BLaER1 (cell line): ENCODE data around the gene DCDC1.

Source experiments
- H3K27ac ChIP-seq: shearing (Covaris generic); formaldehyde crosslinking; 2 replicates; pipeline ENCODE4 v1.8.1; 2022
- H3K27me3 ChIP-seq: shearing (Covaris generic); formaldehyde crosslinking; 2 replicates; pipeline ENCODE4 v1.8.1; 2022
- H3K36me3 ChIP-seq: shearing (Covaris generic); formaldehyde crosslinking; 2 replicates; pipeline ENCODE4 v1.8.1; 2022
- H3K4me1 ChIP-seq: shearing (Covaris generic); formaldehyde crosslinking; 2 replicates; pipeline ENCODE4 v1.8.1; 2022
- H3K4me2 ChIP-seq: shearing (Covaris generic); formaldehyde crosslinking; 2 replicates; pipeline ENCODE4 v1.8.1; 2022
- H3K4me3 ChIP-seq: shearing (Covaris generic); formaldehyde crosslinking; 2 replicates; pipeline ENCODE4 v1.8.1; 2022
- H3K9ac ChIP-seq: shearing (Covaris generic); formaldehyde crosslinking; 2 replicates; pipeline ENCODE4 v1.8.1; 2022
- H3K9me3 ChIP-seq: shearing (Covaris generic); formaldehyde crosslinking; 2 replicates; pipeline ENCODE4 v1.8.1; 2022
- H4K20me1 ChIP-seq: shearing (Covaris generic); formaldehyde crosslinking; 2 replicates; pipeline ENCODE4 v1.8.1; 2022
- Cebpa-rat ChIP-seq: shearing (Covaris generic); IDR thresholded peaks from 2 replicates; pipeline ENCODE4 v1.8.1; 2022

The DCDC1 gene

GRCh38 chr11:30893318-30893717 lies 476.2 kb downstream of the DCDC1 start:
- no peaks in the 10 kb centered on the region for H3K9me3 ChIP-seq
- H3K27ac ChIP-seq, result no peak overlapping the region
- no peaks in the 10 kb centered on the region for H3K27me3 ChIP-seq
- no peak overlapping the region for H3K4me3 ChIP-seq
- no peak overlapping the region for H3K4me2 ChIP-seq
- H3K36me3 ChIP-seq, result no peaks in the 10 kb centered on the region
- no peak for TF ChIP-seq Cebpa-rat
- no peak overlapping the region for H3K9ac ChIP-seq
- no peaks in the 10 kb centered on the region for H3K4me1 ChIP-seq
- H4K20me1 ChIP-seq, result no peaks in the 10 kb centered on the region

- Histone ChIP-seq H3K9me3 (no peaks in the 10 kb centered on the region), H4K20me1 (no peaks in the 10 kb centered on the region), H3K9ac (no peak overlapping the region), H3K4me2 (no peak overlapping the region), H3K36me3 (no peaks in the 10 kb centered on the region), H3K27me3 (no peaks in the 10 kb centered on the region), H3K27ac (no peak overlapping the region), H3K4me1 (no peaks in the 10 kb centered on the region), H3K4me3 (no peak overlapping the region)
- TF ChIP-seq Cebpa-rat, result no peak
Observed at GRCh38 chr11:30889143-30889794, 480.3 kb downstream of the DCDC1 start.

GRCh38 chr11:30879322-30880005 lies 490.1 kb downstream of the DCDC1 start:
- Histone ChIP-seq H3K36me3 (no peaks in the 10 kb centered on the region), H3K4me3 (no peak overlapping the region), H3K4me2 (no peak overlapping the region), H4K20me1 (no peaks in the 10 kb centered on the region), H3K27ac (no peak overlapping the region), H3K27me3 (no peaks in the 10 kb centered on the region), H3K9me3 (no peaks in the 10 kb centered on the region), H3K9ac (no peak overlapping the region), H3K4me1 (no peaks in the 10 kb centered on the region)
- TF ChIP-seq Cebpa-rat, result no peak

- no peaks in the 10 kb centered on the region for H3K36me3 ChIP-seq
- no peaks in the 10 kb centered on the region for H3K4me1 ChIP-seq
- H3K27me3 ChIP-seq, result no peaks in the 10 kb centered on the region
- H3K9ac ChIP-seq, result no peak overlapping the region
- no peak overlapping the region for H3K4me2 ChIP-seq
- no peaks in the 10 kb centered on the region for H4K20me1 ChIP-seq
- TF ChIP-seq Cebpa-rat, result no peak
- no peaks in the 10 kb centered on the region for H3K9me3 ChIP-seq
- no peak overlapping the region for H3K27ac ChIP-seq
- no peak overlapping the region for H3K4me3 ChIP-seq
Observed at GRCh38 chr11:30878400-30878799, 491.1 kb downstream of the DCDC1 start.

- H3K9ac ChIP-seq, result no peak overlapping the region
- no peaks in the 10 kb centered on the region for H3K27me3 ChIP-seq
- no peak overlapping the region for H3K4me3 ChIP-seq
- H3K4me1 ChIP-seq, result no peaks in the 10 kb centered on the region
- H3K9me3 ChIP-seq, result no peaks in the 10 kb centered on the region
- no peak overlapping the region for H3K27ac ChIP-seq
- H3K4me2 ChIP-seq, result no peak overlapping the region
- no peak for TF ChIP-seq Cebpa-rat
- H3K36me3 ChIP-seq, result no peaks in the 10 kb centered on the region
- H4K20me1 ChIP-seq, result no peaks in the 10 kb centered on the region
Observed at GRCh38 chr11:30876663-30877396, 492.7 kb downstream of the DCDC1 start.

- no peaks in the 10 kb centered on the region for H3K4me1 ChIP-seq
Observed at GRCh38 chr11:30876228-30876627, 493.3 kb downstream of the DCDC1 start.

GRCh38 chr11:30875806-30876205 lies 493.7 kb downstream of the DCDC1 start:
- Histone ChIP-seq H4K20me1 (no peaks in the 10 kb centered on the region), H3K9me3 (no peaks in the 10 kb centered on the region), H3K4me3 (no peak overlapping the region), H3K9ac (no peak overlapping the region), H3K4me1 (no peaks in the 10 kb centered on the region), H3K27ac (no peak overlapping the region), H3K4me2 (no peak overlapping the region), H3K27me3 (no peaks in the 10 kb centered on the region), H3K36me3 (no peaks in the 10 kb centered on the region)
- no peak for TF ChIP-seq Cebpa-rat

More at GRCh38 chr11:30876228-30876627, 493.3 kb downstream of the DCDC1 start:
- H3K4me3 ChIP-seq, result no peak overlapping the region
- H3K27ac ChIP-seq, result no peak overlapping the region
- H3K9ac ChIP-seq, result no peak overlapping the region
- no peaks in the 10 kb centered on the region for H3K36me3 ChIP-seq
- TF ChIP-seq Cebpa-rat, result no peak
- H4K20me1 ChIP-seq, result no peaks in the 10 kb centered on the region
- H3K9me3 ChIP-seq, result no peaks in the 10 kb centered on the region
- no peaks in the 10 kb centered on the region for H3K27me3 ChIP-seq
- H3K4me2 ChIP-seq, result no peak overlapping the region

- Histone ChIP-seq H3K4me1 (no peaks in the 10 kb centered on the region), H3K36me3 (no peaks in the 10 kb centered on the region), H3K9me3 (no peaks in the 10 kb centered on the region), H3K9ac (no peak overlapping the region), H3K4me3 (no peak overlapping the region), H4K20me1 (no peaks in the 10 kb centered on the region), H3K4me2 (no peak overlapping the region), H3K27ac (no peak overlapping the region), H3K27me3 (no peaks in the 10 kb centered on the region)
- TF ChIP-seq Cebpa-rat, result no peak
Observed at GRCh38 chr11:30873924-30874610, 495.5 kb downstream of the DCDC1 start.

- H3K9me3 ChIP-seq, result no peaks in the 10 kb centered on the region
- no peak overlapping the region for H3K9ac ChIP-seq
- H3K4me1 ChIP-seq, result no peaks in the 10 kb centered on the region
- no peaks in the 10 kb centered on the region for H3K36me3 ChIP-seq
- no peak for TF ChIP-seq Cebpa-rat
- H3K27ac ChIP-seq, result no peak overlapping the region
- H3K4me2 ChIP-seq, result no peak overlapping the region
- H3K27me3 ChIP-seq, result no peaks in the 10 kb centered on the region
- no peak overlapping the region for H3K4me3 ChIP-seq
- no peaks in the 10 kb centered on the region for H4K20me1 ChIP-seq
Observed at GRCh38 chr11:30868626-30869081, 500.9 kb downstream of the DCDC1 start.
